ENCODE data around the gene SMAP2.

DNA sequence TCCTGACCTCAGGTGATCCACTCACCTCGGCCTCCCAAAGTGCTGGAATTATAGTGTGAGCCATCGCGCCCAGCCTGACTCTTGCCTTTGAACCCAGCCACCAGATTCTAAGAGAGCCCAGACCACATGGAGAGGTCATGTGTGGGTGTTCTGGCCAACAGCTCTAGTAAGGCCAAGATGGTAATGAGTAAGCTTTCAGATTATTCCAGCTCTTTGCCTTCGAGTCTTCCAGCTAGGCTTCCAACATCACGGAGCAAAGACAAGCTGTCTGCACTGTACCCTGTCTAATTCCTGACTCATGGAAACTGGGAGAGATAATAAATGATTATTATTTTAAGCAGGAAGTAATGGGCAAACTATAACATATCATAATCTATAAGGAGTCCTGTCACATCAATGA is 61.9 kb downstream of the SMAP2 start:
- TF ChIP-seq POLR2A (IDR thresholded peaks at IDR 0.05; ENCODE audit: extremely low read depth, insufficient read length) (no peak), MYC (IDR thresholded peaks at IDR 0.05; ENCODE audit: low read depth, low read length) (no peak)
- TF ChIP-seq, protein P1, sequence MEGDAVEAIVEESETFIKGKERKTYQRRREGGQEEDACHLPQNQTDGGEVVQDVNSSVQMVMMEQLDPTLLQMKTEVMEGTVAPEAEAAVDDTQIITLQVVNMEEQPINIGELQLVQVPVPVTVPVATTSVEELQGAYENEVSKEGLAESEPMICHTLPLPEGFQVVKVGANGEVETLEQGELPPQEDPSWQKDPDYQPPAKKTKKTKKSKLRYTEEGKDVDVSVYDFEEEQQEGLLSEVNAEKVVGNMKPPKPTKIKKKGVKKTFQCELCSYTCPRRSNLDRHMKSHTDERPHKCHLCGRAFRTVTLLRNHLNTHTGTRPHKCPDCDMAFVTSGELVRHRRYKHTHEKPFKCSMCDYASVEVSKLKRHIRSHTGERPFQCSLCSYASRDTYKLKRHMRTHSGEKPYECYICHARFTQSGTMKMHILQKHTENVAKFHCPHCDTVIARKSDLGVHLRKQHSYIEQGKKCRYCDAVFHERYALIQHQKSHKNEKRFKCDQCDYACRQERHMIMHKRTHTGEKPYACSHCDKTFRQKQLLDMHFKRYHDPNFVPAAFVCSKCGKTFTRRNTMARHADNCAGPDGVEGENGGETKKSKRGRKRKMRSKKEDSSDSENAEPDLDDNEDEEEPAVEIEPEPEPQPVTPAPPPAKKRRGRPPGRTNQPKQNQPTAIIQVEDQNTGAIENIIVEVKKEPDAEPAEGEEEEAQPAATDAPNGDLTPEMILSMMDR (IDR thresholded peaks at IDR 0.05; ENCODE audit: low read depth, low read length), result no peak
- TF ChIP-seq, protein P2, sequence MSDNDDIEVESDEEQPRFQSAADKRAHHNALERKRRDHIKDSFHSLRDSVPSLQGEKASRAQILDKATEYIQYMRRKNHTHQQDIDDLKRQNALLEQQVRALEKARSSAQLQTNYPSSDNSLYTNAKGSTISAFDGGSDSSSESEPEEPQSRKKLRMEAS (IDR thresholded peaks at IDR 0.05; ENCODE audit: low read depth, low read length), result no peak
